CD14-positive monocyte (primary cell): Measurements from ENCODE around the gene GREB1L. TPM values are rescaled to one million over a fixed set of nuclear protein-coding genes. Genes with fewer than 3 reads are reported as not detected.

Source experiments
- DNase-seq, 3 donors: peaks; one replicate each; pipeline ENCODE4 v3.0.0-alpha.2; 2011 to 2022
- H2AFZ ChIP-seq: 2 replicates; pipeline ENCODE4 v1.6.0; 2012; ENCODE audit warnings: mild to moderate bottlenecking, low read depth, low read length, inconsistent platforms; ENCODE audit not compliant: insufficient read depth, poor library complexity, severe bottlenecking
- H3K27ac ChIP-seq, 2 donors: 1 replicate in 1 of 2; 2 replicates in 1 of 2; pipeline ENCODE4 v1.5.1; 2012 to 2013; ENCODE audit warnings: low read length in 2 of 2, control low read depth in 1 of 2, inconsistent platforms in 1 of 2, low read depth in 1 of 2, mild to moderate bottlenecking in 1 of 2
- H3K27me3 ChIP-seq, 2 donors: one replicate each; pipeline versions ENCODE4 v1.6.0 to v1.6.1; 2011 to 2013; ENCODE audit warnings: low read length in 2 of 2; ENCODE audit not compliant: control insufficient read depth in 2 of 2, insufficient read depth in 2 of 2
- H3K36me3 ChIP-seq, 2 donors: replicated peaks in 1 of 2; 1 replicate in 1 of 2; 2 replicates in 1 of 2; pipeline versions ENCODE4 v1.5.1 to v1.6.1; 2012 to 2013; ENCODE audit warnings: low read length in 2 of 2, control low read depth in 1 of 2, inconsistent platforms in 1 of 2, mild to moderate bottlenecking in 1 of 2; ENCODE audit not compliant: insufficient read depth in 2 of 2, control insufficient read depth in 1 of 2
- H3K4me1 ChIP-seq, 2 donors: 1 replicate in 1 of 2; 2 replicates in 1 of 2; pipeline versions ENCODE4 v1.5.1 to v1.6.1; 2012 to 2013; ENCODE audit warnings: low read length in 2 of 2, control low read depth in 1 of 2, inconsistent platforms in 1 of 2, mild to moderate bottlenecking in 1 of 2, moderate library complexity in 1 of 2; ENCODE audit not compliant: insufficient read depth in 2 of 2, control insufficient read depth in 1 of 2
- H3K4me2 ChIP-seq: replicated peaks from 2 replicates; pipeline ENCODE3; 2012; ENCODE audit warnings: low read length, moderate library complexity, mild to moderate bottlenecking; ENCODE audit not compliant: poor library complexity, severe bottlenecking; ENCODE audit errors: extremely low read depth
- H3K4me3 ChIP-seq, 3 experiments: fragments of 200-600 bp in 1 of 3; sonication (generic) in 1 of 3; replicated peaks in 1 of 3; 1 replicate in 2 of 3; 2 replicates in 1 of 3; pipeline ENCODE4 v1.5.1; 2011 to 2013; ENCODE audit warnings: low read length in 3 of 3, mild to moderate bottlenecking in 3 of 3, control low read depth in 2 of 3, low read depth in 2 of 3, inconsistent platforms in 1 of 3, moderate library complexity in 1 of 3
- H3K79me2 ChIP-seq: 2 replicates; pipeline ENCODE4 v1.6.0; 2012; ENCODE audit warnings: mild to moderate bottlenecking, control low read depth, inconsistent platforms, low read length, moderate library complexity; ENCODE audit not compliant: insufficient read depth
- H3K9ac ChIP-seq: 2 replicates; pipeline ENCODE4 v1.6.0; 2017; ENCODE audit warnings: low read length, mild to moderate bottlenecking; ENCODE audit not compliant: insufficient read depth, poor library complexity, severe bottlenecking
- H3K9me3 ChIP-seq, 2 donors: replicated peaks in 1 of 2; 1 replicate in 1 of 2; 2 replicates in 1 of 2; pipeline versions ENCODE4 v1.5.1 to v1.6.1; 2012 to 2013; ENCODE audit warnings: low read length in 2 of 2, control low read depth in 1 of 2; ENCODE audit not compliant: control insufficient read depth in 1 of 2, insufficient read depth in 1 of 2
- H4K20me1 ChIP-seq: 2 replicates; pipeline ENCODE4 v1.6.0; 2012; ENCODE audit warnings: mild to moderate bottlenecking, low read length, control low read depth, moderate library complexity; ENCODE audit not compliant: insufficient read depth
- H3K27ac Mint-ChIP-seq, 7 donors: one replicate each; pipeline ENCODE4 v1.8.0; 2020; ENCODE audit warnings: mild to moderate bottlenecking in 7 of 7, mixed read lengths in 7 of 7, moderate library complexity in 6 of 7, inconsistent platforms in 2 of 7
- H3K27me3 Mint-ChIP-seq, 3 donors: one replicate each; pipeline ENCODE4 v1.8.0; 2021 to 2022; ENCODE audit warnings: low read depth in 3 of 3, mild to moderate bottlenecking in 3 of 3, mixed read lengths in 3 of 3, moderate library complexity in 3 of 3, inconsistent platforms in 1 of 3
- H3K36me3 Mint-ChIP-seq, 2 donors: one replicate each; pipeline ENCODE4 v1.8.0; 2020; ENCODE audit warnings: mixed read lengths in 2 of 2, inconsistent platforms in 1 of 2, mild to moderate bottlenecking in 1 of 2
- H3K4me1 Mint-ChIP-seq: one replicate; pipeline ENCODE4 v1.8.0; 2020; ENCODE audit warnings: mild to moderate bottlenecking, mixed read lengths
- H3K4me3 Mint-ChIP-seq, 2 donors: one replicate each; pipeline ENCODE4 v1.8.0; 2020; ENCODE audit warnings: mild to moderate bottlenecking in 2 of 2, mixed read lengths in 2 of 2, moderate library complexity in 1 of 2
- H3K9me3 Mint-ChIP-seq, 7 donors: one replicate each; pipeline ENCODE4 v1.8.0; 2020 to 2022; ENCODE audit warnings: mixed read lengths in 7 of 7, mild to moderate bottlenecking in 6 of 7, moderate library complexity in 6 of 7, inconsistent platforms in 2 of 7
- WGBS: methylation state at CpG from one replicate; pipeline ENCODE4 v1.1.5; 2013; ENCODE audit warnings: missing lambda C conversion rate; ENCODE audit not compliant: insufficient coverage; 5-methylcytosine and 5-hydroxymethylcytosine counted together
- intact Hi-C, 2 donors: fragments of 100-400 bp; cut with micrococcal nuclease; formaldehyde crosslinking; loops; one replicate each; pipeline versions ENCODE4 v1.15.0 to v1.15.1; 2023
- polyA plus RNA-seq, 3 donors: library from polyadenylated mRNA; depleted of rRNA in 1 of 3; unstranded in 2 of 3; stranded (reverse) in 1 of 3; fragments of 300-500 nt in 2 of 3; fragments of >200 nt in 1 of 3; fragmentation: Illumina TruSeq in 2 of 3; gene quantifications; 1 replicate in 2 of 3; 2 replicates in 1 of 3; pipeline ENCODE4 v1.2.3, GENCODE V29; 2012 to 2021
- TF ChIP-seq, protein P1 (sequence below): fragments of 200-600 bp; IDR thresholded peaks from one replicate; pipeline ENCODE4 v1.8.0; 2022; ENCODE audit warnings: antibody characterized with exemption, mild to moderate bottlenecking

Gene GREB1L
- polyA plus RNA-seq, 3 donors = 0.02 to 0.03 TPM; not detected in 1

DNA sequence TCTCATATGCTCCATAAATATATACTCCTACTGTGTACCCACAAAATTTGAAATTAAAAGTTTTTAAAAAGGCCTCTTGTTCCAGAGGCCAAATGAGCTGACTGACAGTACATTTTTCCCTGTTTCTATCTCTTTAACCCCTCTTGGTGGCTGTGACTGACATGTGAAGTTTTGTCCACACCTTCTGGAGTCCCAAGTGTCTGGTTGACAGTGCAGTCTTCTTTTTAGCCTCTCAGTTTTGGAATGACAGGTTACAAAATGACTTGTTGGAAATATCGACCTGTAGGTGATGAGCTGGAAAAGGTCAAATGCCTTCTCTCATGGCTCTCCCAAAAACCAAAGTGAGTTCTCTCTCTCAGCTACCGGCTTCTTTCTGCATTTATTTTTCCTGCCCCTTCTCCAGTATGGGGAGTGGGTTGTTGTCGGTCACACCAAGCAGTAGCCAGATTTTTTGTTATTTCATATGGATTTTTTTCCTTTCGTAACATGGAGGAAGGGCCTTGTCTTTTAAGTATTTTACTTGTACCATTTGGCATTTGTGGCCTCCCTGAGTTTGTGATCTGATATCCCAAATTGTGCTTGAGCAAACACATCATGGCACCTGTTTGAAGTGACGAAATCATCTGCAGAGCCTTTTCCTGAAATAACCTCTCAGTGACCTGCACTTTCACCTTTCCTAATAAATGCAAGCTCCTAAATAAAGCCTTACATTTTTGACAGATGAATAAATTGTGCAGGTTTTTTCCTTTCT, 214.6 kb downstream of the GREB1L start:
- Mint-ChIP-seq H3K27ac (no peak overlapping the region), H3K27me3 (peaks cover 3 to 6% (median 5%) of the 10 kb centered on the region in 3 donors), H3K36me3 (no peaks in the 10 kb centered on the region), H3K4me1 (peaks cover under 1% of the 10 kb centered on the region), H3K9me3 (peaks cover 0 to 4% (median 0%) of the 10 kb centered on the region in 7 donors), H3K4me3 (no peak overlapping the region)
- TF ChIP-seq, protein P1, sequence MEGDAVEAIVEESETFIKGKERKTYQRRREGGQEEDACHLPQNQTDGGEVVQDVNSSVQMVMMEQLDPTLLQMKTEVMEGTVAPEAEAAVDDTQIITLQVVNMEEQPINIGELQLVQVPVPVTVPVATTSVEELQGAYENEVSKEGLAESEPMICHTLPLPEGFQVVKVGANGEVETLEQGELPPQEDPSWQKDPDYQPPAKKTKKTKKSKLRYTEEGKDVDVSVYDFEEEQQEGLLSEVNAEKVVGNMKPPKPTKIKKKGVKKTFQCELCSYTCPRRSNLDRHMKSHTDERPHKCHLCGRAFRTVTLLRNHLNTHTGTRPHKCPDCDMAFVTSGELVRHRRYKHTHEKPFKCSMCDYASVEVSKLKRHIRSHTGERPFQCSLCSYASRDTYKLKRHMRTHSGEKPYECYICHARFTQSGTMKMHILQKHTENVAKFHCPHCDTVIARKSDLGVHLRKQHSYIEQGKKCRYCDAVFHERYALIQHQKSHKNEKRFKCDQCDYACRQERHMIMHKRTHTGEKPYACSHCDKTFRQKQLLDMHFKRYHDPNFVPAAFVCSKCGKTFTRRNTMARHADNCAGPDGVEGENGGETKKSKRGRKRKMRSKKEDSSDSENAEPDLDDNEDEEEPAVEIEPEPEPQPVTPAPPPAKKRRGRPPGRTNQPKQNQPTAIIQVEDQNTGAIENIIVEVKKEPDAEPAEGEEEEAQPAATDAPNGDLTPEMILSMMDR = no peak
- WGBS = no CpG with 5 or more reads among the region's 5 CpGs
- Histone ChIP-seq H3K9me3 (no peaks in the 10 kb centered on the region), H3K27me3 (no peaks in the 10 kb centered on the region), H3K9ac (no peak overlapping the region), H3K4me3 (no peak overlapping the region), H3K4me1 (no peaks in the 10 kb centered on the region), H3K79me2 (no peaks in the 10 kb centered on the region), H3K36me3 (no peaks in the 10 kb centered on the region), H4K20me1 (no peaks in the 10 kb centered on the region), H2AFZ (no peak overlapping the region), H3K4me2 (no peak overlapping the region), H3K27ac (no peak overlapping the region)
- DNase-seq = no peak
- intact Hi-C loops = no loop called here

DNA sequence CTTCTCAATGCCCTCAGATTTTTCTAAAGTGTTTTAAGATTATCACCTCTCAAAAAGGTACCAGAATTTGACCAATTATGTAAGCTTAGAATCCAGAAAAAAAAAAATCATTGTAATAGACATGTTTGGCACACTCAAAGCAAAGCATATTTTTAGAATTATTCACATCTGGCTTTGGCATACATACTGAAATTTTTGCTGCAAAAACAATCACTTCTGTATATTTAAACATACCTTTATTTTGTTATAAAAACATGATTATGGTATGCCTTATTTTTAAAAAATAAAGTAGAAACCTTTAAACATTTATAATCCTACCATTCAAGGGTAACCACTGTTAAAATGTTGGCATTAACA, 215.1 kb downstream of the GREB1L start:
- Histone ChIP-seq H4K20me1 (no peaks in the 10 kb centered on the region), H3K9me3 (no peaks in the 10 kb centered on the region), H3K9ac (no peak overlapping the region), H3K4me2 (no peak overlapping the region), H3K36me3 (no peaks in the 10 kb centered on the region), H3K79me2 (no peaks in the 10 kb centered on the region), H2AFZ (no peak overlapping the region), H3K4me1 (no peaks in the 10 kb centered on the region), H3K27me3 (no peaks in the 10 kb centered on the region), H3K27ac (no peak overlapping the region), H3K4me3 (no peak overlapping the region)
- intact Hi-C loops = no loop called here
- H3K9me3 Mint-ChIP-seq = peaks cover 0 to 4% (median 0%) of the 10 kb centered on the region in 7 donors
- peaks cover 3 to 6% (median 5%) of the 10 kb centered on the region in 3 donors for H3K27me3 Mint-ChIP-seq
- no peaks in the 10 kb centered on the region for H3K36me3 Mint-ChIP-seq
- H3K4me1 Mint-ChIP-seq = no peaks in the 10 kb centered on the region
- no peak overlapping the region for H3K4me3 Mint-ChIP-seq
- TF ChIP-seq, protein P1 = no peak
- no peak overlapping the region for H3K27ac Mint-ChIP-seq
- no peak for DNase-seq
